K562 (cell line): Measurements from ENCODE around the gene LDLRAD3. TPM values are rescaled to one million over a fixed set of nuclear protein-coding genes. Genes with fewer than 3 reads are reported as not detected.

Experiments
- ETV6 ChIP-seq, 3 experiments: fragments of 150-350 bp in 1 of 3; sonication (generic) in 1 of 3; formaldehyde crosslinking in 1 of 3; IDR thresholded peaks; 2 replicates each; pipeline versions ENCODE4 v1.6.1 to v1.8.0; 2014 to 2022; ENCODE audit warnings: borderline replicate concordance in 2 of 3, low read depth in 2 of 3, antibody characterized with exemption in 1 of 3, low read length in 1 of 3, mild to moderate bottlenecking in 1 of 3, missing genetic modification reagents in 1 of 3
- LCOR ChIP-seq: sonication (generic); formaldehyde crosslinking; IDR thresholded peaks from 2 replicates; pipeline ENCODE4 v1.8.0; 2022; ENCODE audit warnings: mild to moderate bottlenecking, missing genetic modification reagents
- NR2C2 ChIP-seq, 2 experiments: fragments of 200-800 bp in 1 of 2; sonication (Bioruptor generic) in 1 of 2; sonication (generic) in 1 of 2; formaldehyde crosslinking in 1 of 2; IDR thresholded peaks; 2 replicates each; pipeline versions ENCODE4 v1.6.1 to v1.8.0; 2016 to 2022; ENCODE audit warnings: mild to moderate bottlenecking in 1 of 2, missing compliant biosample characterization in 1 of 2, missing genetic modification characterization in 1 of 2, missing genetic modification reagents in 1 of 2
- POLR2B ChIP-seq: fragments of 450-650 bp; IDR thresholded peaks from 2 replicates; pipeline ENCODE4 v1.6.1; 2018; ENCODE audit warnings: low read depth; ENCODE audit not compliant: partially characterized antibody
- RFX5 ChIP-seq: IDR thresholded peaks from 2 replicates; pipeline ENCODE4 v1.6.1; 2011; ENCODE audit warnings: low read depth, mild to moderate bottlenecking, improper control_type of control experiment, low read length
- RUNX1 ChIP-seq: sonication (generic); IDR thresholded peaks from 2 replicates; pipeline ENCODE4 v1.6.1; 2016; ENCODE audit warnings: antibody characterized with exemption, low read depth
- TCFL5 ChIP-seq: fragments of 250-450 bp; sonication (Bioruptor Pico); conservative IDR thresholded peaks from 2 replicates; pipeline ENCODE4 v1.6.1; 2021; ENCODE audit warnings: mild to moderate bottlenecking, moderate library complexity, matching md5 sums
- ZEB2 ChIP-seq: fragments of 450-650 bp; IDR thresholded peaks from 2 replicates; pipeline ENCODE4 v1.6.1; 2016
- ZNF133 ChIP-seq: fragments of 250-450 bp; sonication (Bioruptor Pico); IDR thresholded peaks from 2 replicates; pipeline ENCODE4 v1.4.0; 2020; ENCODE audit warnings: mild to moderate bottlenecking
- ZNF3 ChIP-seq: fragments of 250-450 bp; sonication (Bioruptor Pico); IDR thresholded peaks from 2 replicates; pipeline ENCODE4 v1.5.0; 2021; ENCODE audit warnings: mild to moderate bottlenecking, moderate library complexity
- polyA plus RNA-seq, 8 experiments: library from polyadenylated mRNA; depleted of rRNA in 4 of 8; stranded (reverse) in 5 of 8; unstranded in 3 of 8; fragments of >200 nt; fragmentation: Nextera tagmentation in 2 of 8; fragmentation: Illumina TruSeq in 1 of 8; extraction: Ambion mirVana in 2 of 8; extraction: Trizol in 1 of 8; gene quantifications; 2 replicates each; pipeline versions ENCODE4 v1.2.1 to v1.2.3, GENCODE V29; 2011 to 2014; ENCODE audit warnings: inconsistent platforms in 1 of 8, missing spikeins in 1 of 8
- total RNA-seq, 7 experiments: library from RNA; depleted of rRNA in 6 of 7; stranded (reverse); fragments of >200 nt in 6 of 7; fragmentation: Illumina TruSeq in 2 of 7; extraction: Trizol in 2 of 7; gene quantifications; 2 replicates each; pipeline versions ENCODE4 v1.2.1 to v1.2.3, GENCODE V29; 2011 to 2021; ENCODE audit warnings: low replicate concordance in 1 of 7
- TF ChIP-seq, protein P1 (sequence below), 2 experiments: fragments of 450-650 bp in 1 of 2; IDR thresholded peaks; 2 replicates each; pipeline ENCODE4 v1.6.1; 2011 to 2017; ENCODE audit warnings: low read depth in 2 of 2, antibody characterized with exemption in 1 of 2, borderline replicate concordance in 1 of 2, low read length in 1 of 2, mild to moderate bottlenecking in 1 of 2, mixed read lengths in 1 of 2; ENCODE audit not compliant: control insufficient read depth in 1 of 2
- TF ChIP-seq, protein P2 (sequence below): fragments of 450-650 bp; IDR thresholded peaks from 2 replicates; pipeline ENCODE4 v1.6.1; 2017; ENCODE audit warnings: antibody characterized with exemption, mild to moderate bottlenecking
- TF ChIP-seq, protein P3 (sequence below): fragments of 450-650 bp; IDR thresholded peaks from 2 replicates; pipeline ENCODE4 v1.6.1; 2016
- TF ChIP-seq, protein P4 (sequence below), 2 experiments: IDR thresholded peaks in 1 of 2; conservative IDR thresholded peaks in 1 of 2; 2 replicates each; pipeline ENCODE4 v1.6.1; 2016; ENCODE audit warnings: low read depth in 2 of 2, mild to moderate bottlenecking in 1 of 2, missing compliant biosample characterization in 1 of 2, missing genetic modification characterization in 1 of 2, moderate library complexity in 1 of 2

The LDLRAD3 gene
- total and polyA plus RNA-seq, 9 of the 15 experiments (the other 6 are each of a cell fraction or from before 2014, with no cell fraction given) = 0.73 to 7.2 (median 3.5) TPM

DNA sequence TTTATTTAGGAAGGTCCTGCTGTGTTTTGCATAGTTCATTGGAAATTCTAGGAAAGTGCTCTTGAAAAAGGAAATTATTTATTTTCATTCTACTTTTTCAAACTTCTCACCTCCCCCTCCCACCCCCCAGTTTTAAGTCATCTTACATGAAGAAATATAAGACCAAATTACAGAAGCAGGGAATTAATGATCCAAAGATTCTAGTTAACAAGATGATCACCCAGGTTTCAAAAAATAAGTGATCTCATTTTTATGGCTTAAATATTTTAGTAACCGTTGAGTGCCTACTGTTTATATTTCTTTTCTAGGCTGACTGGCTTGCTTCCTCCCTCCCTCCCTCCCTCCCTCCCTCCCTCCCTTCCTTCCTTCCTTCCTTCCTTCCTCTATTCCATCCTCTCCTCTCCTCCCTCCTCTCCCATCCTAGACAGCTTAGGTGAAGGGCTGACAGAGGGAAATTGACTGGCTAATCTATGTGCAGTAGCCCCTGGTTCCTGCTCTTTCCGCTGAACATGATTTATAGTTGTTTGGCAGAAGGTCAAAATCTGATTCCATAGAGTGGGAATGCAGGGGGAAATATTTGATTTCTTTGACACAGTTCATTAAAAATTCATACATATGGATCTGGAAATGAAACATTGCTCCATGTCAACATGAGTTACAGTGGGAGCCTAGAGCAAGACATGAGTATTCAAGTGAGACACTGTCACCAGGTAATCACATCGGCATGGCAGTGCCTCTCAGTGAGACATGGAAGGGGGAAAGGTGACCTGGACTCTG, 221.9 kb downstream of the LDLRAD3 start (continued):
- no peak for TF ChIP-seq LCOR (CRISPR knock-in tag)
- no peak for TF ChIP-seq POLR2B
- no peak for TF ChIP-seq ZNF133 (CRISPR knock-in tag)
- TF ChIP-seq ETV6 (IDR thresholded peaks at IDR 0.05; ENCODE audit: borderline replicate concordance in 1 of 2, low read depth in 2 of 2, low read length in 1 of 2) = no peak
- no peak for TF ChIP-seq ETV6 (CRISPR knock-in tag; IDR thresholded peaks at IDR 0.05; ENCODE audit: borderline replicate concordance)
- TF ChIP-seq TCFL5 (CRISPR knock-in tag) = no peak
- TF ChIP-seq NR2C2 (CRISPR knock-in tag; IDR thresholded peaks at IDR 0.05) = no peak
- TF ChIP-seq NR2C2 (tag; IDR thresholded peaks at IDR 0.05) = no peak
- TF ChIP-seq, protein P1, sequence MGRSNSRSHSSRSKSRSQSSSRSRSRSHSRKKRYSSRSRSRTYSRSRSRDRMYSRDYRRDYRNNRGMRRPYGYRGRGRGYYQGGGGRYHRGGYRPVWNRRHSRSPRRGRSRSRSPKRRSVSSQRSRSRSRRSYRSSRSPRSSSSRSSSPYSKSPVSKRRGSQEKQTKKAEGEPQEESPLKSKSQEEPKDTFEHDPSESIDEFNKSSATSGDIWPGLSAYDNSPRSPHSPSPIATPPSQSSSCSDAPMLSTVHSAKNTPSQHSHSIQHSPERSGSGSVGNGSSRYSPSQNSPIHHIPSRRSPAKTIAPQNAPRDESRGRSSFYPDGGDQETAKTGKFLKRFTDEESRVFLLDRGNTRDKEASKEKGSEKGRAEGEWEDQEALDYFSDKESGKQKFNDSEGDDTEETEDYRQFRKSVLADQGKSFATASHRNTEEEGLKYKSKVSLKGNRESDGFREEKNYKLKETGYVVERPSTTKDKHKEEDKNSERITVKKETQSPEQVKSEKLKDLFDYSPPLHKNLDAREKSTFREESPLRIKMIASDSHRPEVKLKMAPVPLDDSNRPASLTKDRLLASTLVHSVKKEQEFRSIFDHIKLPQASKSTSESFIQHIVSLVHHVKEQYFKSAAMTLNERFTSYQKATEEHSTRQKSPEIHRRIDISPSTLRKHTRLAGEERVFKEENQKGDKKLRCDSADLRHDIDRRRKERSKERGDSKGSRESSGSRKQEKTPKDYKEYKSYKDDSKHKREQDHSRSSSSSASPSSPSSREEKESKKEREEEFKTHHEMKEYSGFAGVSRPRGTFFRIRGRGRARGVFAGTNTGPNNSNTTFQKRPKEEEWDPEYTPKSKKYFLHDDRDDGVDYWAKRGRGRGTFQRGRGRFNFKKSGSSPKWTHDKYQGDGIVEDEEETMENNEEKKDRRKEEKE (IDR thresholded peaks at IDR 0.05; ENCODE audit: borderline replicate concordance in 1 of 2, control insufficient read depth in 1 of 2, low read depth in 2 of 2, low read length in 1 of 2) = no peak
- TF ChIP-seq, protein P2, sequence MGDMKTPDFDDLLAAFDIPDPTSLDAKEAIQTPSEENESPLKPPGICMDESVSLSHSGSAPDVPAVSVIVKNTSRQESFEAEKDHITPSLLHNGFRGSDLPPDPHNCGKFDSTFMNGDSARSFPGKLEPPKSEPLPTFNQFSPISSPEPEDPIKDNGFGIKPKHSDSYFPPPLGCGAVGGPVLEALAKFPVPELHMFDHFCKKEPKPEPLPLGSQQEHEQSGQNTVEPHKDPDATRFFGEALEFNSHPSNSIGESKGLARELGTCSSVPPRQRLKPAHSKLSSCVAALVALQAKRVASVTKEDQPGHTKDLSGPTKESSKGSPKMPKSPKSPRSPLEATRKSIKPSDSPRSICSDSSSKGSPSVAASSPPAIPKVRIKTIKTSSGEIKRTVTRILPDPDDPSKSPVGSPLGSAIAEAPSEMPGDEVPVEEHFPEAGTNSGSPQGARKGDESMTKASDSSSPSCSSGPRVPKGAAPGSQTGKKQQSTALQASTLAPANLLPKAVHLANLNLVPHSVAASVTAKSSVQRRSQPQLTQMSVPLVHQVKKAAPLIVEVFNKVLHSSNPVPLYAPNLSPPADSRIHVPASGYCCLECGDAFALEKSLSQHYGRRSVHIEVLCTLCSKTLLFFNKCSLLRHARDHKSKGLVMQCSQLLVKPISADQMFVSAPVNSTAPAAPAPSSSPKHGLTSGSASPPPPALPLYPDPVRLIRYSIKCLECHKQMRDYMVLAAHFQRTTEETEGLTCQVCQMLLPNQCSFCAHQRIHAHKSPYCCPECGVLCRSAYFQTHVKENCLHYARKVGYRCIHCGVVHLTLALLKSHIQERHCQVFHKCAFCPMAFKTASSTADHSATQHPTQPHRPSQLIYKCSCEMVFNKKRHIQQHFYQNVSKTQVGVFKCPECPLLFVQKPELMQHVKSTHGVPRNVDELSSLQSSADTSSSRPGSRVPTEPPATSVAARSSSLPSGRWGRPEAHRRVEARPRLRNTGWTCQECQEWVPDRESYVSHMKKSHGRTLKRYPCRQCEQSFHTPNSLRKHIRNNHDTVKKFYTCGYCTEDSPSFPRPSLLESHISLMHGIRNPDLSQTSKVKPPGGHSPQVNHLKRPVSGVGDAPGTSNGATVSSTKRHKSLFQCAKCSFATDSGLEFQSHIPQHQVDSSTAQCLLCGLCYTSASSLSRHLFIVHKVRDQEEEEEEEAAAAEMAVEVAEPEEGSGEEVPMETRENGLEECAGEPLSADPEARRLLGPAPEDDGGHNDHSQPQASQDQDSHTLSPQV = no peak
- no peak for TF ChIP-seq RUNX1
- no peak for TF ChIP-seq RFX5
- TF ChIP-seq, protein P3, sequence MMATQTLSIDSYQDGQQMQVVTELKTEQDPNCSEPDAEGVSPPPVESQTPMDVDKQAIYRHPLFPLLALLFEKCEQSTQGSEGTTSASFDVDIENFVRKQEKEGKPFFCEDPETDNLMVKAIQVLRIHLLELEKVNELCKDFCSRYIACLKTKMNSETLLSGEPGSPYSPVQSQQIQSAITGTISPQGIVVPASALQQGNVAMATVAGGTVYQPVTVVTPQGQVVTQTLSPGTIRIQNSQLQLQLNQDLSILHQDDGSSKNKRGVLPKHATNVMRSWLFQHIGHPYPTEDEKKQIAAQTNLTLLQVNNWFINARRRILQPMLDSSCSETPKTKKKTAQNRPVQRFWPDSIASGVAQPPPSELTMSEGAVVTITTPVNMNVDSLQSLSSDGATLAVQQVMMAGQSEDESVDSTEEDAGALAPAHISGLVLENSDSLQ = peak; percentile 27; the same call in 1 of the 2 replicates
- TF ChIP-seq ZEB2 = no peak
- no peak for TF ChIP-seq ZNF3 (CRISPR knock-in tag)
- TF ChIP-seq, protein P4, sequence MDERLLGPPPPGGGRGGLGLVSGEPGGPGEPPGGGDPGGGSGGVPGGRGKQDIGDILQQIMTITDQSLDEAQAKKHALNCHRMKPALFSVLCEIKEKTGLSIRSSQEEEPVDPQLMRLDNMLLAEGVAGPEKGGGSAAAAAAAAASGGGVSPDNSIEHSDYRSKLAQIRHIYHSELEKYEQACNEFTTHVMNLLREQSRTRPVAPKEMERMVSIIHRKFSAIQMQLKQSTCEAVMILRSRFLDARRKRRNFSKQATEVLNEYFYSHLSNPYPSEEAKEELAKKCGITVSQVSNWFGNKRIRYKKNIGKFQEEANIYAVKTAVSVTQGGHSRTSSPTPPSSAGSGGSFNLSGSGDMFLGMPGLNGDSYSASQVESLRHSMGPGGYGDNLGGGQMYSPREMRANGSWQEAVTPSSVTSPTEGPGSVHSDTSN (CRISPR knock-in tag; IDR thresholded peaks at IDR 0.05; ENCODE audit: low read depth) = no peak
- TF ChIP-seq, protein P4 (tag; conservative IDR thresholded peaks at IDR 0.05; ENCODE audit: low read depth) = peak; percentile 48
